BLaER1 treated with 17β-estradiol and CSF1 and Interleukin-3, amounts not matched to agents 10 nM and 100 nM (cell line): ENCODE data around the gene SLC19A1.

Source experiments
- H3K27ac ChIP-seq, 11 experiments: shearing (Covaris generic); formaldehyde crosslinking; 2 replicates each; pipeline ENCODE4 v1.8.1; 2022
- H3K27me3 ChIP-seq, 11 experiments: shearing (Covaris generic); formaldehyde crosslinking; 2 replicates each; pipeline ENCODE4 v1.8.1; 2022
- H3K36me3 ChIP-seq, 11 experiments: shearing (Covaris generic); formaldehyde crosslinking; 2 replicates each; pipeline ENCODE4 v1.8.1; 2022
- H3K4me1 ChIP-seq, 10 experiments: shearing (Covaris generic); formaldehyde crosslinking; 2 replicates each; pipeline ENCODE4 v1.8.1; 2022
- H3K4me2 ChIP-seq, 11 experiments: shearing (Covaris generic); formaldehyde crosslinking; 2 replicates each; pipeline ENCODE4 v1.8.1; 2022
- H3K4me3 ChIP-seq, 10 experiments: shearing (Covaris generic); formaldehyde crosslinking; 2 replicates each; pipeline ENCODE4 v1.8.1; 2022
- H3K9ac ChIP-seq, 11 experiments: shearing (Covaris generic); formaldehyde crosslinking; 2 replicates each; pipeline ENCODE4 v1.8.1; 2022
- H3K9me3 ChIP-seq, 11 experiments: shearing (Covaris generic); formaldehyde crosslinking; replicated peaks in 1 of 11; 2 replicates each; pipeline ENCODE4 v1.8.1; 2022
- H4K20me1 ChIP-seq, 11 experiments: shearing (Covaris generic); formaldehyde crosslinking; 2 replicates each; pipeline ENCODE4 v1.8.1; 2022
- Cebpa-rat ChIP-seq, 11 experiments: shearing (Covaris generic); IDR thresholded peaks; 2 replicates each; pipeline ENCODE4 v1.8.1; 2022

SLC19A1 gene

GRCh38 chr21:45498646-45499000 is 43.6 kb downstream of the SLC19A1 start:
- Histone ChIP-seq H3K9ac (no peak overlapping the region), H3K4me2 (no peak overlapping the region), H3K36me3 (peaks cover 0 to 44% (median 0%) of the 10 kb centered on the region in 11 experiments; a peak in 10 of 22 replicates), H3K4me3 (no peak overlapping the region), H3K27me3 (no peaks in the 10 kb centered on the region), H3K27ac (no peak overlapping the region), H3K9me3 (peaks cover 21 to 33% (median 26%) of the 10 kb centered on the region in 11 experiments), H4K20me1 (peaks cover 0 to 10% (median 0%) of the 10 kb centered on the region in 11 experiments; a peak in 2 of 22 replicates), H3K4me1 (peaks cover 0 to 38% (median 8%) of the 10 kb centered on the region in 10 experiments; a peak in 14 of 20 replicates)
- no peak for TF ChIP-seq Cebpa-rat (IDR thresholded peaks at IDR 0.05)

- Histone ChIP-seq H4K20me1 (peaks cover 0 to 10% (median 0%) of the 10 kb centered on the region in 11 experiments; a peak in 3 of 22 replicates), H3K4me1 (peaks cover 0 to 44% (median 14%) of the 10 kb centered on the region in 10 experiments; a peak in 14 of 20 replicates), H3K27ac (no peak overlapping the region), H3K4me2 (no peak overlapping the region), H3K9ac (no peak overlapping the region), H3K27me3 (no peaks in the 10 kb centered on the region), H3K36me3 (peaks cover 0 to 44% (median 0%) of the 10 kb centered on the region in 11 experiments; a peak in 10 of 22 replicates), H3K9me3 (peaks cover 21 to 33% (median 26%) of the 10 kb centered on the region in 11 experiments), H3K4me3 (no peak overlapping the region)
- no peak for TF ChIP-seq Cebpa-rat (IDR thresholded peaks at IDR 0.05)
These were observed 44.2 kb downstream of the SLC19A1 start for GRCh38 chr21:45497846-45498645.

DNA sequence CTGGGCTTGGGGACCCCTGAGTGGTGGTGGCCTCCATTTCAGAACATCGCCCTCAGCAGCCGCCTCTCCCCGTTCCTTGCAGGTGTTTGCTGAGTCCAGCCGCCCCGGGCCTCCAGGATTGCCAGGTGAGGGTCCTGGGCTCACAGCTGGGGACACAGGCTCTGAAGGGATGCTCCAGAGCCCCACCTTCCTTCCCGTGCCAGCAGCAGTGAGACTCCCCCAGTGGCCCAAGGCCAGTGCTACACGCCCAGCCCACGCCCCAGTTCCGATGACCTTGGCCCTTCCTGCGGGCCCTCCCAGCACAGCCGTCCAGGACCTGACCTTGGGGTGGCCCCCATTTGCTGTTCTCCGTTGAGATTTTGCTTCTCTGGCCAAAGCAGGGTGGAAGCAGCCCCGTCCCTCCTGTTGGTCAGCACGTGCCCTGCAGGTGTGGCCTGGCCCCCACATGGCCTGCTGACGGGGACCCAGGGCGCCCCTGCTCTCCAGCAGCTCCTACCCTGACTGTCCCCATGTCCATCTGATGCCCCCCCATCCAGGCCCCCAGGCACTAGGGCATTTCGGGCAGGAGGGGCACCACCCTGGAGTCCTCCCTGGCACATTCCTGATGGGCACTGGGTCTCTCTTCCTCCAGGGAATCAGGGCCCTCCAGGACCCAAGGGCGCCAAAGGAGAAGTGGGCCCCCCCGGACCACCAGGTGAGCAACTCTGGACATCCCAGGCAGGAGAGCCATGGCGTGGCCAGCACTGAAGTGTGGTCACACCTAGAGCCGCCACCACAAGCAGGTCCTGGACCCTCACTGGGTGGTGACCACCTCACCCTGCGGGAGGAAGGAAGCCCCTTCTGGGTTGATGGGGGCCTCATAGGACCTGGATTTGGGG is 45.0 kb downstream of the SLC19A1 start:
- Histone ChIP-seq H3K4me2 (no peak overlapping the region), H3K36me3 (peaks cover 0 to 44% (median 0%) of the 10 kb centered on the region in 11 experiments; a peak in 10 of 22 replicates), H3K9ac (no peak overlapping the region), H3K9me3 (peaks cover 21 to 33% (median 26%) of the 10 kb centered on the region in 11 experiments), H3K27me3 (no peaks in the 10 kb centered on the region), H4K20me1 (peaks cover 0 to 10% (median 0%) of the 10 kb centered on the region in 11 experiments; a peak in 3 of 22 replicates), H3K4me1 (peaks cover 0 to 44% (median 16%) of the 10 kb centered on the region in 10 experiments; a peak in 14 of 20 replicates), H3K27ac (no peak overlapping the region), H3K4me3 (no peak overlapping the region)
- TF ChIP-seq Cebpa-rat (IDR thresholded peaks at IDR 0.05), result no peak

DNA sequence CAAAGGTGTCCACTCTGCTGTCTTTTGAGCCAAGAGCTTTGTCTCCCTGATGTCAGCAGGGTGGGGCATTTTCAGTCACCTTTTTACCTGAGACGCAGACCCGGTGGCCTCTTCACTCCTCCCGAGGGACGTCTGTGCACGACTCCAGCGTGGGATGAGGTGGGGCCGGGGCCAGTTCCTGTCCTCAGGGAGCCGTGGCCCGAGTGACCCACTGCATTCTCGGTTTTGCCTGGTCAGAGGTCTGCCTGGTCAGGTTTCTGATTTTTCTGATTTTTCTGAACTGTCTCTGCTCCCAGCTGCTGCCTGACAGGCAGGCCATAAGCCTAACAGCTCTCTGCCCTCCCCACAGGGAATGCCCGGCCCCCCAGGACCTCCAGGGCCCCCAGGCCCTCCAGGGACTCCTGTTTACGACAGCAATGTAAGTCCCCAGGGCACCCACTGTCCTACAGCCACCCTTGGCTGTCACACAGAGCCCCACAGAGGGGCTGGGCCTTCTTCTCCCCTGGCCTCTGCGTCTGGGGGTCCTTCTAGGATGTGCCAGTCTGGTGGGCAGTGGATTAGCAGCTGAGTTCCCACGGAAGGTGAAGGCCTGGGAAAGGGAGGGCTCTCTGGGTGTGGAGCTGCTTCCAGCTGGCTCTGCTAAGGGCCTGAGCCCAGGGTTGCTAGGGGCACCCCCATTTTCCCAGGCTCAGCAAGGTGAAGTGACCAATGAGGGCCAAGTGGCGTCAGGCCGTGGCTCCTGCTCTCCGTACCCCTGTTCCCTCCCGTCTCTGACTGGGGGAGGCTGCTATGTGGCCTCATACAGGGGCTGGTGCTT is 45.9 kb downstream of the SLC19A1 start:
- peaks cover 0 to 44% (median 0%) of the 10 kb centered on the region in 11 experiments; a peak in 10 of 22 replicates for H3K36me3 ChIP-seq
- H3K27me3 ChIP-seq, result no peaks in the 10 kb centered on the region

GRCh38 chr21:45494851-45495680 is 47.2 kb downstream of the SLC19A1 start:
- Histone ChIP-seq H3K4me3 (no peak overlapping the region), H3K9ac (no peak overlapping the region), H3K27ac (no peak overlapping the region), H3K9me3 (peaks cover 20 to 31% (median 25%) of the 10 kb centered on the region in 11 experiments), H3K4me2 (no peak overlapping the region), H3K27me3 (no peaks in the 10 kb centered on the region), H3K36me3 (peaks cover 0 to 44% (median 0%) of the 10 kb centered on the region in 11 experiments; a peak in 10 of 22 replicates), H4K20me1 (peaks cover 0 to 10% (median 0%) of the 10 kb centered on the region in 11 experiments; a peak in 3 of 22 replicates), H3K4me1 (peaks cover 4 to 42% (median 27%) of the 10 kb centered on the region in 10 experiments; a peak in 18 of 20 replicates)
- TF ChIP-seq Cebpa-rat (IDR thresholded peaks at IDR 0.05), result no peak

More for the DNA sequence above, 45.9 kb downstream of the SLC19A1 start:
- Histone ChIP-seq H3K4me2 (peak overlapping the region in 2 of 11 experiments; percentile 9 to 30; a peak in 1 of 22 replicates), H3K9me3 (peaks cover 21 to 33% (median 26%) of the 10 kb centered on the region in 11 experiments), H3K4me3 (no peak overlapping the region), H3K27ac (no peak overlapping the region), H3K9ac (no peak overlapping the region), H4K20me1 (peaks cover 0 to 10% (median 0%) of the 10 kb centered on the region in 11 experiments; a peak in 4 of 22 replicates), H3K4me1 (peaks cover 0 to 35% (median 18%) of the 10 kb centered on the region in 10 experiments; a peak in 14 of 20 replicates)
- no peak for TF ChIP-seq Cebpa-rat (IDR thresholded peaks at IDR 0.05)

GRCh38 chr21:45494135-45494850 is 47.9 kb downstream of the SLC19A1 start:
- Histone ChIP-seq H3K9me3 (peaks cover 12 to 24% (median 19%) of the 10 kb centered on the region in 11 experiments), H4K20me1 (peaks cover 0 to 10% (median 0%) of the 10 kb centered on the region in 11 experiments; a peak in 3 of 22 replicates), H3K27ac (no peak overlapping the region), H3K27me3 (no peaks in the 10 kb centered on the region), H3K4me2 (peak overlapping the region in 6 of 11 experiments; percentile 54 to 70 (median 62); a peak in 13 of 22 replicates), H3K9ac (peak overlapping the region in 4 of 11 experiments; percentile 9 to 56 (median 26); a peak in 4 of 22 replicates), H3K4me3 (no peak overlapping the region), H3K4me1 (peaks cover 8 to 45% (median 32%) of the 10 kb centered on the region in 10 experiments), H3K36me3 (peaks cover 0 to 44% (median 0%) of the 10 kb centered on the region in 11 experiments; a peak in 10 of 22 replicates)
- TF ChIP-seq Cebpa-rat (IDR thresholded peaks at IDR 0.05), result no peak
